ENCODE measurements around the gene TFF2.

Gene TFF2

DNA sequence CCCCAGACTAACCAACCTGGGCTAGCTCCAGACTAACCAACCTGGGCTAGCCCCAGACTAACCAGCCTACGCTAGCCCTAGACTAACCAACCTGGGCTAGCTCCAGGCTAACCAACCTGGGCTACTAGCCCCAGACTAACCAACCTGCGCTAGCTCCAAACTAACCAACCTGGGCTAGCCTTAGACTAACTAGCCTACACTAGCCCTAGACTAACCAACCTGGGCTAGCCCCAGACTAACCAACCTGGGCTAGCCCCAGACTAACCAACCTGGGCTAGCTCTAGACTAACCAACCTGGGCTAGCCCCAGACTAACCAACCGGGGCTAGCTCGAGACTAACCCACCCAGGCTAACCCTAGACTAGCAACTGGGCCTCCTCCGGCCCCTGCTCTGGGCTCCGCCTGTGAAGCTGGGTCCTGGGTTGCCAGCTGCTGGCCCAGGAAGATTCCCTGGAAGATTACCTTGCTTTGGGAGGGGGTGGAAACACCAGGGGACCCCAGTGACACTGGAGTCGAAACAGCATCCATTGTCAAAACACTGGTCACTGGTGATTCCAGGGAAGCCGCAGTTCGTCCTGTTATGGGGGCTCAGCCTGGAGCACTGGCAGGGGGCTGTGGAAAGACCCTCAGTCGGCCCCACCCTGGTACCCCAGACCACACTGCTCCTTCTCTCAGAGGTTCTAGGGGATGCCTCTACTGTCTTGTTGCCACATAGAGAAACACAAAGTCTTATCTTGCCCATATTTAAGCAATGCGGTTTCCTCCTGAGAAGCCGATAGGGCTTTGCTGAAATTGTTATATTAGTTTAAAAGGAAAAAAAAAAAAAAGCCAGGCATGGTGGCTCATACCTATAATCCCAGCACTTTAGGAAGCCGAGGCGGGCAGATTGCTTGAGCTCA lies 1.1 kb downstream of the TFF2 start:
- H3K4me1 ChIP-seq (ENCODE audit: insufficient read depth, low read length) = no peaks in the 10 kb centered on the region
- H3K9me3 ChIP-seq (ENCODE audit: insufficient read depth, low read depth, low read length) = no peaks in the 10 kb centered on the region
- H3K9ac ChIP-seq (ENCODE audit: low read depth, low read length) = no peak overlapping the region
- no peaks in the 10 kb centered on the region for H3K27me3 ChIP-seq (ENCODE audit: insufficient read depth, low read length)
- H3K36me3 ChIP-seq (ENCODE audit: insufficient read depth, low read depth, low read length) = no peaks in the 10 kb centered on the region
- no peak overlapping the region for H3K4me3 ChIP-seq (ENCODE audit: low read length)
- no peak overlapping the region for H3K27ac ChIP-seq (ENCODE audit: low read length)

DNA sequence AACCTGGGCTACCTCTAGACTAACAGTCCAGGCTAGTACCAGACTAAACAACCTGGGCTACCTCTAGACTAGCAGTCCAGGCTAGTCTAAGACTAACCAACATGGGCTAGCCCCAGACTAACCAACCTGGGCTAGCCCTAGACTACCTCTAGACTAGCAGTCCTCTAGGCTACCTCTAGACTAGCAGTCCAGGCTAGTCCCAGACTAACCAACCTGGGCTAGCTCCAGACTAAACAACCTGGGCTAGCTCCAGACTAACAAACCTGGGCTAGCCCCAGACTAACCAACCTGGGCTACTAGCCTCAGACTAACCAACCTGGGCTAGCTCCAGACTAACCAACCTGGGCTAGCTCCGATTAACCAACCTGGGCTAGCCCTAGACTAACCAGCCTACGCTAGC lies 2.0 kb downstream of the TFF2 start:
- Histone ChIP-seq H3K36me3 (ENCODE audit: insufficient read depth, low read depth, low read length) (no peaks in the 10 kb centered on the region), H3K4me1 (ENCODE audit: insufficient read depth, low read length) (no peaks in the 10 kb centered on the region), H3K27ac (ENCODE audit: low read length) (no peak overlapping the region), H3K9ac (ENCODE audit: low read depth, low read length) (no peak overlapping the region), H3K27me3 (ENCODE audit: insufficient read depth, low read length) (no peaks in the 10 kb centered on the region), H3K9me3 (ENCODE audit: insufficient read depth, low read depth, low read length) (no peaks in the 10 kb centered on the region), H3K4me3 (ENCODE audit: low read length) (no peak overlapping the region)

DNA sequence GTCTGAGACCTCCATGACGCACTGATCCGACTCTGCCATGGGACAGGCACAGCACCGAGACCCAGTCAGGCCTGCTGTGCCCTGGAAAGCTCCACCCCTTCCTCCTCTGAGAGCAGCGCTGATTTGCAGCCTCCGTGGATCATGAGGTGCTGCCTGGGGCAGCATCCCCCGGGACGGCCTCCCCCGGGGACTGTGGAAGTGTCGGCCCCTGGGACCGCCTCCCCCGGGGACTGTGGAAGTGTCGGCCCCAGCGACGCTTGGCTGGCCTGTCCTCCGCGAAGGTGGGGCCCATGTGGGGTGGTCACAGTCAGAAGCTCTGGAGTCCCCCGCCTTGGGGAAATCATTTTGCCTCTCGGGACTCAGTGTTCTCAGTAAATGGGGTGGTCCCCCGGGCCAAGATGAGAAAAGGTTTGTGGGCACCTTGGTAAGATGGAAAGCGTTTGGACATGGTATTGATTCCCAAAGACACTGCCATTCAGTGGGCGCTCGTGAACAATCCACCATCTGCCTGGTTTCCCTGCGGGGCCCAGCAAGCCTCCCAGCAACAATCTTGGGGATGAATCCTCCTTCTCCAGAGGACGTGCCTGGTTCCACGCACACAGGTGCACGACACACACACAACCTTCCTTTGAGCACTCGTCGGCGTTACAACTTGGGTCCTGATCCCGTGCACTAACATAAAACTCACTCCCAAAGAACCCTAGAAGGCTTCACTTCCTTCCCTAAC lies 3.0 kb downstream of the TFF2 start:
- Histone ChIP-seq H3K4me3 (ENCODE audit: low read length) (no peak overlapping the region), H3K9ac (ENCODE audit: low read depth, low read length) (no peak overlapping the region), H3K27ac (ENCODE audit: low read length) (no peak overlapping the region), H3K36me3 (ENCODE audit: insufficient read depth, low read depth, low read length) (no peaks in the 10 kb centered on the region), H3K27me3 (ENCODE audit: insufficient read depth, low read length) (no peaks in the 10 kb centered on the region), H3K4me1 (ENCODE audit: insufficient read depth, low read length) (no peaks in the 10 kb centered on the region), H3K9me3 (ENCODE audit: insufficient read depth, low read depth, low read length) (no peaks in the 10 kb centered on the region)

DNA sequence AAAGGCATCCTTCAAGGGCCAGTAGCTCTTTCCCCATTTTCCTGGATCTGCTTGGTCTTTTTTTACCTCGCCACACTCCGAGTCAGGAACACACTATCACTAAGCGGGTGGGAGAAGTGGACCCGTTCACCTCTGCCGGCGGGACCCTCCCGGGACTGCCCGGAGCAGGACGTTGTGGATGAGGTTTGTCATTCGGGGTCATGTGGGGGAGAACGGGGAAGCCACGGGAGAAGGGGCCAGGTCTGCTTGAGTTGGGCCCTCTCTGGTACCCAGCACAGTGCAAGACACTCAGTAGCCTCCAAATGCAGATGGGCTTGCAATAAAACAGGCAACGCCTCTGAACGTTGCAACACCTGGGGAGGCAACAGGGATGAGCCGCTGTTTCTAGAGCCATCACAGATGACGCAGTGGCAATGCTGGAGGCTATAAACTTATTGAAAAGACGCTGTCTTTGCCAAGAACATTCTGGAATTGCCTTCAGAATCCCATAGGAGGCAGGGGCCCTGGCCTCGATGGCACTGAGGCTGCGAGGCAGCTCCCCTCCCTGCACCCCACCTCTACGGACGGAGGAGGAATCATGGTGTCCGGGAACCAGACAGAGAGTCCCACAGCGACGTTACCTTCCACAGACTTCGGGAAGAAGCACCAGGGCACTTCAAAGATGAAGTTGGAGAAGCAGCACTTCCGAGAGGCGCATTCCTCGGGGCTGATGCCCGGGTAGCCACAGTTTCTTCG lies 3.8 kb downstream of the TFF2 start:
- no peaks in the 10 kb centered on the region for H3K27me3 ChIP-seq (ENCODE audit: insufficient read depth, low read length)
- no peak overlapping the region for H3K27ac ChIP-seq (ENCODE audit: low read length)
- no peaks in the 10 kb centered on the region for H3K9me3 ChIP-seq (ENCODE audit: insufficient read depth, low read depth, low read length)
- no peaks in the 10 kb centered on the region for H3K4me1 ChIP-seq (ENCODE audit: insufficient read depth, low read length)
- no peak overlapping the region for H3K9ac ChIP-seq (ENCODE audit: low read depth, low read length)
- no peaks in the 10 kb centered on the region for H3K36me3 ChIP-seq (ENCODE audit: insufficient read depth, low read depth, low read length)
- H3K4me3 ChIP-seq (ENCODE audit: low read length) = no peak overlapping the region

DNA sequence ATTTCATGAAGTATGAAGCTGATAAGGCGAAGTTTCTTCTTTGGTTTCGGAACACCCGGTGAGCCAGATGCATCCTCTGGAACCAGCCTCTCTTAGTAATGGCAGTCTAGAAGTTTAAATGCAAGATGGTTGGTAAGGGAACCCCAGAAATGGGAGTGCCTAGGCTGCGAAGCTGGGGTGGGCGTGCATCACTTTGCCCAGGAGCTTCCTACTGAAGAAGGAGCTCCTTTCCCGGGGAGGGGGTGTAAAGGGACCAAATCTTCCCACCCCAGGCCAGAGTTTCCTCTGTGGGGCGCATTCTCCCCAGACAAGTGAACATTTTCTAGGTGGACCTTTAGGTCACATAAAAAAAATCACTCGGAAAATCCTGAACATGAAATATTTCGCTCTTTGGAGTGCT lies 4.4 kb downstream of the TFF2 start:
- H3K36me3 ChIP-seq (ENCODE audit: insufficient read depth, low read depth, low read length) = no peaks in the 10 kb centered on the region
- H3K4me3 ChIP-seq (ENCODE audit: low read length) = no peak overlapping the region
- no peaks in the 10 kb centered on the region for H3K9me3 ChIP-seq (ENCODE audit: insufficient read depth, low read depth, low read length)
- no peak overlapping the region for H3K27ac ChIP-seq (ENCODE audit: low read length)
- H3K4me1 ChIP-seq (ENCODE audit: insufficient read depth, low read length) = no peaks in the 10 kb centered on the region
- no peak overlapping the region for H3K9ac ChIP-seq (ENCODE audit: low read depth, low read length)
- no peaks in the 10 kb centered on the region for H3K27me3 ChIP-seq (ENCODE audit: insufficient read depth, low read length)

DNA sequence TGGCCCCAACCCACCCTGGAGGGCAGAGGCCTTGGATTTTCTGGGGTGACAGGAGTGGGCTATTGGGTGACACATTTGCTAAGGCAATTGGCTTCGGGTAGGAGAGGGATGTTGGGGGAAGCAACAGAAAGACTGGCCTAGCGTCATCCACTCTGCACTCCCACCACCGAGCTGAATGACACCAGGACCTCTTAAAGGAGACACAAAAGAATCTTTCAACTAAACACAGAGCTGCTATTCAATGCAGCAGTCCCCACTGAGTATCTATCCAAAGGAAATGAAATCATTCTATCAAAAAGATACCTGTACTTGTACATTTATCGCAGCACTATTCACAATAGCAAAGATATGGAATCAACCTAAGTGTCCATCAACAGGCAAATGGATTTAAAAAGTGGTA lies 6.2 kb downstream of the TFF2 start:
- H3K27ac ChIP-seq (ENCODE audit: low read length) = no peak overlapping the region
- no peaks in the 10 kb centered on the region for H3K4me1 ChIP-seq (ENCODE audit: insufficient read depth, low read length)
- H3K9me3 ChIP-seq (ENCODE audit: insufficient read depth, low read depth, low read length) = no peaks in the 10 kb centered on the region
- no peak overlapping the region for H3K4me3 ChIP-seq (ENCODE audit: low read length)
- no peak overlapping the region for H3K9ac ChIP-seq (ENCODE audit: low read depth, low read length)
- no peaks in the 10 kb centered on the region for H3K27me3 ChIP-seq (ENCODE audit: insufficient read depth, low read length)
- no peaks in the 10 kb centered on the region for H3K36me3 ChIP-seq (ENCODE audit: insufficient read depth, low read depth, low read length)

DNA sequence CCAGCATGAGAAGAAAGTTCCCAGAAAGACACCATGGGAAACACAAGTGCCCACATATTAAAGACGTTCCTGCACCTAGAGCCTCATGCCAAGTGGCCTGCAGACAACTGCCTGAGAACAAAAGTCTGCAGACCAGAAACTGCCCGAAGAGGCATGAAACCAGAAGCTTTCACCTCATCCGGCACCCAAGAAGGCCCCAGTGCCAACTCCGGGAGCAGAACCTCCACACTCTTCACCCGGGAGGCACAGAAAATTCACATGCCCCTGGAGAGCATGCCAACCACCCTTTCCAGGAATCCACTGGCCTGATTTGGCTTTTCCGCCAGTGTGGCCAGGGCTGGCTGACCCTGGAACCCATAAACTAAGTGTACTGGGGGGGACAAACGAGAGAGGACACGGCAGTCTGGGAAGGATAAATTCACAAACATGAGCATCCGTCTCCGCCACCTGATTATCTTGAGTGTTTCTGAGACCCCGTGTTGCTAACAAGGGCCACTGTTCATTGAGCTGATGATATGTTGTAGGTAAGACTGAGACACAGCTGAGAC lies 6.8 kb downstream of the TFF2 start:
- Histone ChIP-seq H3K4me1 (ENCODE audit: insufficient read depth, low read length) (no peaks in the 10 kb centered on the region), H3K27ac (ENCODE audit: low read length) (no peak overlapping the region), H3K4me3 (ENCODE audit: low read length) (no peak overlapping the region), H3K9ac (ENCODE audit: low read depth, low read length) (no peak overlapping the region), H3K36me3 (ENCODE audit: insufficient read depth, low read depth, low read length) (no peaks in the 10 kb centered on the region), H3K9me3 (ENCODE audit: insufficient read depth, low read depth, low read length) (no peaks in the 10 kb centered on the region), H3K27me3 (ENCODE audit: insufficient read depth, low read length) (no peaks in the 10 kb centered on the region)

DNA sequence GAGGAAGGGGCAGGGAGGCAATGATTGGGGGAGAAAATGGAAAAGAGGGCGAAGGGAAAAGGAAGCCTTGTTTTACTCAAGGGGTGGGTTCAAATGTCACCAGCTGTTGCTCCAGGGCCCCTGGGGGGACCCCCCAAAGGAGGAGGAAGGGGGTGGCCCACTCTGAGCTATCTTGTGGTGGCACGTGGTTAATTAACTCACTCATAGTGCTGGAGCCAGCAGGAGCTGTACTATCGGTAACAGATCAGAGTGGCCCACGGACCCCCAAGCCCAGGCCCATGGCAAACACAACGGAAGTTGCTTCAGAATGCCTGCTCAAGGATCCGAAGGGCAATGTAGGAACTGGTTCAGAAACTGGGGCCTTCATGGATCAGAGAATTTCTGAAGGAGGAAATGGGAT lies 7.2 kb downstream of the TFF2 start:
- no peaks in the 10 kb centered on the region for H3K9me3 ChIP-seq (ENCODE audit: insufficient read depth, low read depth, low read length)

DNA sequence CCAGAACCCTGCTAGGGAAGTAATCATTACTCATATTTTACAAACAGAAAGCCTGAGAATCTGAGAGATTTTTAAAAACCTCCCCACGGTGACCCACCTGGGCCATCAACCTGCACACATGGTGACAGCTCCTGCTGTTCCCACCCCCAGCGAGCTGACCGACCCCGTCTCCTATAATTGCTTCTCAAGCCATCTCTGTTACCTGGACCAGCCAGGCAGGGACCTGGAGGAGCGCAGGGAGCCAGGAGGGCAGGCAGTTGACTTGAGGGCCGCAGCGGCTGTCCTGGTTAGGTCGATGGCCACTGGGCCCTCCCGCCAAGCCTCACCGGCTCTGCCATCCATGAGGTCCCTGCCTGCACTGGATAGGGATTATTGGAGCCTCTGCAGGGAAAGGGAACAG lies 7.7 kb downstream of the TFF2 start:
- H3K4me3 ChIP-seq (ENCODE audit: low read length) = no peak overlapping the region
- H3K27me3 ChIP-seq (ENCODE audit: insufficient read depth, low read length) = no peaks in the 10 kb centered on the region
- no peaks in the 10 kb centered on the region for H3K9me3 ChIP-seq (ENCODE audit: insufficient read depth, low read depth, low read length)
- no peak overlapping the region for H3K9ac ChIP-seq (ENCODE audit: low read depth, low read length)
- H3K36me3 ChIP-seq (ENCODE audit: insufficient read depth, low read depth, low read length) = no peaks in the 10 kb centered on the region
- H3K4me1 ChIP-seq (ENCODE audit: insufficient read depth, low read length) = peaks cover 2% of the 10 kb centered on the region; the same call in 1 of the 2 replicates
- no peak overlapping the region for H3K27ac ChIP-seq (ENCODE audit: low read length)

More for the DNA sequence above, 7.2 kb downstream of the TFF2 start:
- Histone ChIP-seq H3K36me3 (ENCODE audit: insufficient read depth, low read depth, low read length) (no peaks in the 10 kb centered on the region), H3K4me3 (ENCODE audit: low read length) (no peak overlapping the region), H3K4me1 (ENCODE audit: insufficient read depth, low read length) (no peaks in the 10 kb centered on the region), H3K27ac (ENCODE audit: low read length) (no peak overlapping the region), H3K27me3 (ENCODE audit: insufficient read depth, low read length) (no peaks in the 10 kb centered on the region), H3K9ac (ENCODE audit: low read depth, low read length) (no peak overlapping the region)

DNA sequence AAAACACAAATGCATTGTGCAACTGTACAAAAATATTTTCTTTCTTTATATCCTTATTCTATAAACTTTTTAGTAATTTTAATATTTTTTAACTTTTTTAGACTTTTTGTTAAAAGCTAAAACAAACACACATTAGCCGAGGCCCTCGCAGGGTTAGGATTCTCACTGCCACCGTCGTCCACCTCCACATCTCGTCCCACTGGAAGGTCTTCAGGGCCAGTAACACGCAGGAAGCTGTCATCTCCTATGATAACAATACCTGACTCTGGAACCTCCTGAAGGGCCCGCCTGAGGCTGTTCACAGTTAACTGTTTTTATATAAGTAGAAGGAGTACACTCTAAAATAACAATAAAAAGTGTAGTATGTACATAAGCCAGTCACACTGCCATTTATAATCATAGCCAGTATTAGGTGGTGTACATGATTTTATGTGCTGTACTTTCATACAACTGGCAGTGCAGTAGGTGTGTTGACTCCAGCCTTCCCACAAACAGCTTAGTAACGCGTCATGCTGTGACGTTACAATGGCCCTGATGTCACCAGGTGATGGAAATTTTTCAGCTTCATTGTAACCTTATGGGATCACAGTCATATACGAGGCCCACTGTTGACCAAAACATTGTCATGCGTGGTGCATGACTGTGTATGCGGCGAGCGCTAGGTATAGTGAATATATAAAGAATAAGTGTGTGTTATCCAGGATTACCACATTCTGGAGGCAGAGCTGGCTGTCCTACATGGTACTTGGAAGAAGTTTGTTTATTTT lies 8.8 kb downstream of the TFF2 start:
- H3K27me3 ChIP-seq (ENCODE audit: insufficient read depth, low read length) = no peaks in the 10 kb centered on the region
- H3K9ac ChIP-seq (ENCODE audit: low read depth, low read length) = no peak overlapping the region
- H3K9me3 ChIP-seq (ENCODE audit: insufficient read depth, low read depth, low read length) = no peaks in the 10 kb centered on the region
- H3K36me3 ChIP-seq (ENCODE audit: insufficient read depth, low read depth, low read length) = no peaks in the 10 kb centered on the region
- H3K27ac ChIP-seq (ENCODE audit: low read length) = no peak overlapping the region
- no peak overlapping the region for H3K4me3 ChIP-seq (ENCODE audit: low read length)
- H3K4me1 ChIP-seq (ENCODE audit: insufficient read depth, low read length) = peaks cover 4% of the 10 kb centered on the region; the same call in 1 of the 2 replicates

Measured in iPS-20b (cell line).